Astrocyte of the spinal cord (primary cell): ENCODE results near the gene DXO.

Source experiments
- DNase-seq: peaks from one replicate; pipeline ENCODE4 v3.0.0; 2011; ENCODE audit warnings: low read depth, low spot score
- H3K4me3 ChIP-seq: 2 replicates; pipeline ENCODE4 v1.5.1; 2011; ENCODE audit warnings: low read depth, mild to moderate bottlenecking, low read length, moderate library complexity
- in situ Hi-C: cut with HindIII; loops from 2 replicates; pipeline ENCODE4 v1.10.0; 2017; ENCODE audit warnings: low sequenced_read_pairs
- TF ChIP-seq, protein P1 (sequence below): IDR thresholded peaks from 2 replicates; pipeline ENCODE4 v1.5.1; 2012; ENCODE audit warnings: low read depth, mild to moderate bottlenecking, low read length, inconsistent platforms

Gene DXO

DNA sequence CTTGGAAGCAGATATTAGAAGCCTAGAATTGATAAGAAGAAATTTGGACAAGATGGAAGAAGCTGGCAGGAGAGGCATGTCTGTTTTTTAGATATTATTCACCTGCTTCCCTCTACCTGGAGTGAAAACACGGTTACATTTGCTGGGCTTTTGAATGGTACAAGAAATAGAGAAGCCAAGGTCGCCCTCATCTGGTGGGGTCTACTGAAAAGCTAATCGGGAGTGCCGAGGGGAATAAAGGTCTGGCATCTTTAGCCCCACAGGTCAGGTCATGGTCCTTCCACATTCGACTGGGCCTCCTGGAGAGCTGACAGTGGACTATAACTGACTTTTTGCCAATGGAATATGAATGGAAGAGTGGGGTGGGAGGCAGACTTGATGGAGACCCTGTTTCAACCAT, 49.0 kb downstream of the DXO start:
- TF ChIP-seq, protein P1, sequence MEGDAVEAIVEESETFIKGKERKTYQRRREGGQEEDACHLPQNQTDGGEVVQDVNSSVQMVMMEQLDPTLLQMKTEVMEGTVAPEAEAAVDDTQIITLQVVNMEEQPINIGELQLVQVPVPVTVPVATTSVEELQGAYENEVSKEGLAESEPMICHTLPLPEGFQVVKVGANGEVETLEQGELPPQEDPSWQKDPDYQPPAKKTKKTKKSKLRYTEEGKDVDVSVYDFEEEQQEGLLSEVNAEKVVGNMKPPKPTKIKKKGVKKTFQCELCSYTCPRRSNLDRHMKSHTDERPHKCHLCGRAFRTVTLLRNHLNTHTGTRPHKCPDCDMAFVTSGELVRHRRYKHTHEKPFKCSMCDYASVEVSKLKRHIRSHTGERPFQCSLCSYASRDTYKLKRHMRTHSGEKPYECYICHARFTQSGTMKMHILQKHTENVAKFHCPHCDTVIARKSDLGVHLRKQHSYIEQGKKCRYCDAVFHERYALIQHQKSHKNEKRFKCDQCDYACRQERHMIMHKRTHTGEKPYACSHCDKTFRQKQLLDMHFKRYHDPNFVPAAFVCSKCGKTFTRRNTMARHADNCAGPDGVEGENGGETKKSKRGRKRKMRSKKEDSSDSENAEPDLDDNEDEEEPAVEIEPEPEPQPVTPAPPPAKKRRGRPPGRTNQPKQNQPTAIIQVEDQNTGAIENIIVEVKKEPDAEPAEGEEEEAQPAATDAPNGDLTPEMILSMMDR = no peak
- no peak overlapping the region for H3K4me3 ChIP-seq
- in situ Hi-C loops = no loop called here
- no peak for DNase-seq

DNA sequence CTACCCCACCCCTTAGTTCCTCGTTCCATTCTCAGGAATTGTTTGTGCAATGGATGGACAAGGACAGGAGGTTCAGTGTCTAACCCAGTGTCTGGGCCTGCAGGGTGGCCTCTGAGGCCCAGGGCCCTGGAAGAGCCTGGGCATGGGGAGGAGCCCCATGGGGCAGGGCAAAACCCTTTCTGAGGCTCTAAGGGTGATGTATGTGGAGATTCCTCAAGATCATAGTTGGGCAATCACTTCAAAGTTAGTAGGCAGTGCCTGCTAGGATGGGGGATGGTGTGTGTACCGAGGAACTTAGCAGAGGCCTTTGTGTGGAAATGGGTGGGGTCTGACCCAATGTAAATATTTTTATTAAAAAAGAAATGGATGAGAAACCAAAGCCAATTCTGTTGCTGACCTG, 51.1 kb downstream of the DXO start:
- in situ Hi-C loops = no loop called here
- TF ChIP-seq, protein P1 = no peak
- no peak overlapping the region for H3K4me3 ChIP-seq
- DNase-seq = no peak
